HEK293T (cell line): Measurements from ENCODE around the gene GPR143.
"Not testable (repeated sequence)": the region's sequence is repeated elsewhere in the genome, so short reads cannot be mapped to it uniquely, and the experiment has no call there.

Source experiments
- CTCF ChIA-PET: fragments of 350-600 bp; formaldehyde crosslinking; extraction: SDS; loops from one replicate; lab custom pipeline; 2021; ENCODE audit warnings: antibody characterized with exemption, inconsistent platforms; lab: Yijun Ruan, JAX
- POLR2A ChIA-PET: fragments of 350-600 bp; formaldehyde crosslinking; extraction: SDS; loops from one replicate; lab custom pipeline; 2020; ENCODE audit warnings: antibody characterized with exemption, inconsistent platforms; lab: Yijun Ruan, JAX
- DNase-seq: peaks from one replicate; pipeline ENCODE4 v3.0.0; 2012; ENCODE audit warnings: mixed read lengths; ENCODE audit errors: extremely low spot score
- ARNT ChIP-seq: fragments of 450-650 bp; IDR thresholded peaks from 2 replicates; pipeline ENCODE4 v1.6.1; 2017; ENCODE audit warnings: mild to moderate bottlenecking
- BHLHE40 ChIP-seq: fragments of 450-650 bp; IDR thresholded peaks from 2 replicates; pipeline ENCODE4 v1.6.1; 2016; ENCODE audit warnings: mild to moderate bottlenecking, moderate library complexity, borderline replicate concordance
- CTBP1 ChIP-seq: fragments of 450-650 bp; IDR thresholded peaks from 2 replicates; pipeline ENCODE4 v1.6.1; 2016; ENCODE audit warnings: borderline replicate concordance
- ELF4 ChIP-seq: fragments of 450-650 bp; IDR thresholded peaks from 2 replicates; pipeline ENCODE4 v1.6.1; 2017; ENCODE audit warnings: antibody characterized with exemption
- FOXA1 ChIP-seq: fragments of 450-650 bp; IDR thresholded peaks from 2 replicates; pipeline ENCODE4 v1.6.1; 2016; ENCODE audit warnings: mild to moderate bottlenecking
- FOXK2 ChIP-seq: fragments of 450-650 bp; IDR thresholded peaks from 2 replicates; pipeline ENCODE4 v1.6.1; 2016; ENCODE audit warnings: mild to moderate bottlenecking
- FOXM1 ChIP-seq: fragments of 450-650 bp; IDR thresholded peaks from 2 replicates; pipeline ENCODE4 v1.6.1; 2017; ENCODE audit warnings: mild to moderate bottlenecking, borderline replicate concordance
- HDGF ChIP-seq: fragments of 450-650 bp; IDR thresholded peaks from 2 replicates; pipeline ENCODE4 v1.6.1; 2017; ENCODE audit warnings: antibody characterized with exemption, borderline replicate concordance
- L3MBTL2 ChIP-seq: fragments of 450-650 bp; conservative IDR thresholded peaks from 2 replicates; pipeline ENCODE4 v1.6.1; 2016; ENCODE audit warnings: mild to moderate bottlenecking
- LEF1 ChIP-seq: fragments of 450-650 bp; IDR thresholded peaks from 2 replicates; pipeline ENCODE4 v1.6.1; 2017; ENCODE audit warnings: mild to moderate bottlenecking, borderline replicate concordance
- NFRKB ChIP-seq: fragments of 450-650 bp; IDR thresholded peaks from 2 replicates; pipeline ENCODE4 v1.6.1; 2016; ENCODE audit warnings: mild to moderate bottlenecking, moderate library complexity
- SP1 ChIP-seq: fragments of 450-650 bp; IDR thresholded peaks from 2 replicates; pipeline ENCODE4 v1.6.1; 2017
- SUZ12 ChIP-seq: fragments of 450-650 bp; IDR thresholded peaks from 2 replicates; pipeline ENCODE4 v1.6.1; 2016; ENCODE audit warnings: mild to moderate bottlenecking
- TARDBP ChIP-seq: fragments of 450-650 bp; IDR thresholded peaks from 2 replicates; pipeline ENCODE4 v1.6.1; 2016
- ZNF384 ChIP-seq: fragments of 450-650 bp; IDR thresholded peaks from 2 replicates; pipeline ENCODE4 v1.6.1; 2016
- TF ChIP-seq, protein P1 (sequence below): fragments of 450-650 bp; IDR thresholded peaks from 2 replicates; pipeline ENCODE4 v1.6.1; 2016

Gene GPR143

DNA sequence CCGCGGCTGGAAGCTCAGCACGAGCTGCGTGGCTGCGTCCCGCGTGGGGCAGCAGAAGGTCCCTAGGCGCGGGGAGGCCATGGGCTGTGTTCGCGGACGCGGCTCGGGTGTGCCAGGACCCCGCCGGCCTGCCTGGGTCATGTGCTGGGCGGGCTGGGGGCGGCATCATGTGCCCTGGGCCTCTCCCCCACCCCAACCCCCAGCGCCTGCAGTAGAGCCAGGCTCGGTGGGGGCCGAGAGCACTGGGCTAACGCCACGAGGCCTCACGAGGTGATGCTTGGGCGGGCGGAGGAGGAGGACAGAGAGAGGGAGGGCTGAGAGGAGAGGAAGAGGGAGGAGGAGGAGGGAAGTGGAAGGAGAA is at the start of gene GPR143:
Gene GPR143, minus strand, starts transcription at position 111 of the 361 bp plus-strand sequence. Its CDS starts 30 bp downstream, at position 81.
- ChIA-PET POLR2A (no interaction called here), CTCF (no interaction called here)
- DNase-seq, result no peak
- TF ChIP-seq SUZ12, result no peak

GRCh38 chrX:9811086-9811485 is 45.4 kb upstream of the GPR143 start:
- POLR2A ChIA-PET, DNase-seq, CTCF ChIA-PET: not testable (repeated sequence)

- POLR2A ChIA-PET, CTCF ChIA-PET, DNase-seq: not testable (repeated sequence)
Observed at GRCh38 chrX:9809876-9810275, 44.2 kb upstream of the GPR143 start.

GRCh38 chrX:9807355-9808182 is 41.9 kb upstream of the GPR143 start:
- no peak for DNase-seq
- no peak for TF ChIP-seq BHLHE40
- ChIA-PET POLR2A (no interaction called here), CTCF (no interaction called here)

GRCh38 chrX:9805956-9806355 is 40.3 kb upstream of the GPR143 start:
- POLR2A ChIA-PET, result no interaction called here

GRCh38 chrX:9804444-9804843 is 38.8 kb upstream of the GPR143 start:
- ChIA-PET CTCF (no interaction called here), POLR2A (no interaction called here)
- DNase-seq, result no peak
- TF ChIP-seq SP1, result no peak
- TF ChIP-seq ZNF384, result no peak
- TF ChIP-seq ELF4, result no peak
- TF ChIP-seq LEF1, result no peak
- TF ChIP-seq L3MBTL2, result no peak

More at GRCh38 chrX:9805956-9806355, 40.3 kb upstream of the GPR143 start:
- TF ChIP-seq HDGF (no peak), ARNT (no peak), ELF4 (no peak), ZNF384 (no peak), NFRKB (no peak), CTBP1 (no peak), L3MBTL2 (no peak)
- no peak for DNase-seq
- CTCF ChIA-PET, result no interaction called here

DNA sequence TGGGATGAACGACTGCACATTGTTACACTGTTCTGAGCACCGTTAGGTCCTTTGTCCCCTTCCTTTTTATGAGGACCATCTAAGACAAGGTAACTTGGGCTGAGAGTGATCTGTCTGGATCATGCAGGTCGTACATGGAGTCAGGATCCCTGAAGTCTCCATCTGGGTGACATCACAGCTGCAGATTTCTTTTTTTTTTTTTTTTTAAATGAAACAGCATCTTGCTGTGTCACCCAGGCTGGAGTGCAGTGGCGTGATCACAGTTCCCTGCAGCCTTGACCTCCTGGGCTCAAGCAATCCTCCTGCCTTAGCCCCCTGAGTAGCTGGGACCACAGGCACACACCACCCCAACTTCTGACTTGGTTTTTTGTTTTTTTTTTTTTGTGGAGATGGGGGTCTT is 37.1 kb upstream of the GPR143 start:
- TF ChIP-seq FOXK2, result no peak
- TF ChIP-seq L3MBTL2, result no peak
- TF ChIP-seq BHLHE40, result no peak
- TF ChIP-seq SUZ12, result no peak
- no peak for TF ChIP-seq ELF4
- no peak for TF ChIP-seq FOXA1
- TF ChIP-seq CTBP1, result no peak
- TF ChIP-seq FOXM1, result no peak
- TF ChIP-seq ARNT, result no peak
- TF ChIP-seq ZNF384, result no peak
- no peak for TF ChIP-seq TARDBP
- TF ChIP-seq, protein P1, sequence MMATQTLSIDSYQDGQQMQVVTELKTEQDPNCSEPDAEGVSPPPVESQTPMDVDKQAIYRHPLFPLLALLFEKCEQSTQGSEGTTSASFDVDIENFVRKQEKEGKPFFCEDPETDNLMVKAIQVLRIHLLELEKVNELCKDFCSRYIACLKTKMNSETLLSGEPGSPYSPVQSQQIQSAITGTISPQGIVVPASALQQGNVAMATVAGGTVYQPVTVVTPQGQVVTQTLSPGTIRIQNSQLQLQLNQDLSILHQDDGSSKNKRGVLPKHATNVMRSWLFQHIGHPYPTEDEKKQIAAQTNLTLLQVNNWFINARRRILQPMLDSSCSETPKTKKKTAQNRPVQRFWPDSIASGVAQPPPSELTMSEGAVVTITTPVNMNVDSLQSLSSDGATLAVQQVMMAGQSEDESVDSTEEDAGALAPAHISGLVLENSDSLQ, result no peak
- TF ChIP-seq HDGF, result no peak
- TF ChIP-seq SP1, result no peak
- no peak for TF ChIP-seq NFRKB
- TF ChIP-seq LEF1, result no peak
- ChIA-PET POLR2A (no interaction called here), CTCF (no interaction called here)
- no peak for DNase-seq

- no peak for TF ChIP-seq NFRKB
- TF ChIP-seq BHLHE40, result no peak
- no peak for TF ChIP-seq ZNF384
- TF ChIP-seq SP1, result no peak
- TF ChIP-seq CTBP1, result no peak
- TF ChIP-seq FOXM1, result no peak
- TF ChIP-seq L3MBTL2, result no peak
- no peak for TF ChIP-seq ELF4
- no peak for TF ChIP-seq ARNT
- TF ChIP-seq, protein P1, result no peak
- no peak for TF ChIP-seq FOXK2
- TF ChIP-seq FOXA1, result no peak
- ChIA-PET CTCF (no interaction called here), POLR2A (no interaction called here)
- no peak for DNase-seq
Observed at GRCh38 chrX:9797384-9798360, 32.0 kb upstream of the GPR143 start.
